ENCODE measurements around the gene LAMTOR2. TPM values are rescaled to one million over a fixed set of nuclear protein-coding genes. Genes with fewer than 3 reads are reported as not detected.
"Not testable (repeated sequence)": the region's sequence is repeated elsewhere in the genome, so short reads cannot be mapped to it uniquely, and the experiment has no call there.

The LAMTOR2 gene
- total RNA-seq, 1 experiment from 2014 or later, result 52.0 TPM

DNA sequence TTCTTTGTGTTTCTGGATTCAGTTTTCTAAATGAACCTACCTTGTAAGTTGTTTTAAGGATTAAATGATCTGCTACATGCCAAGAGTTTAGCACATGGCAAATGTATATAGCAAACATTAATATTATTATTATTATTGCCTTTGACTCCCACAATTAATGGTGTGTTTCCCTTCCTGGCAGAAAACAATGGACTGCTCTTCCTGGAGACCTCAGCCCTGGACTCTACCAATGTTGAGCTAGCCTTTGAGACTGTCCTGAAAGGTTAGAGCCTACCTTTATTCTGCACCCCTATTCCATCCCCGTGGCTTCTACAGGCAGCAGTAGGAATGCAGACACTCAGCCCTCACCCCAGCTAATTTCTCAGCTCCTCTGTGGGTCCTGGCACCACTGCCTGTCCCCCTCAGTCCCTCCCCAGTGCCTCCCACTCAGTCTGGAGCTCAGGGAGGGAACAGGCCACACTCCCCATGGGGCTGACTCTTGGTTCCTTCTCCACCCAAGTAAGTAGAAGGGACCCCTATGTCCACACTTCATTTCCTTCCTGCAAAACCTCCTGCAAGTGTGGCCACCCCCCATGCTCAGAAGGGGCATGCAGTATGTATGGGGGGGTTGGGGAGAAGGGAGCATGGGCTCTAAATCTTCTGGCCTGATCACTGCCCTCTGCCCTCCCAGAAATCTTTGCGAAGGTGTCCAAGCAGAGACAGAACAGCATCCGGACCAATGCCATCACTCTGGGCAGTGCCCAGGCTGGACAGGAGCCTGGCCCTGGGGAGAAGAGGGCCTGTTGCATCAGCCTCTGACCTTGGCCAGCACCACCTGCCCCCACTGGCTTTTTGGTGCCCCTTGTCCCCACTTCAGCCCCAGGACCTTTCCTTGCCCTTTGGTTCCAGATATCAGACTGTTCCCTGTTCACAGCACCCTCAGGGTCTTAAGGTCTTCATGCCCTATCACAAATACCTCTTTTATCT is 15.2 kb downstream of the LAMTOR2 start:
- DNase-seq (ENCODE audit: low spot score), result no peak
- no TSS peak for BruUV-seq (replicated peaks)
- peaks cover 27% of the 10 kb centered on the region for H3K4me1 ChIP-seq (ENCODE audit: insufficient read depth, low read length, poor library complexity, severe bottlenecking)
- H3K27me3 ChIP-seq (replicated peaks; ENCODE audit: insufficient read depth, low read depth, low read length, poor library complexity), result no peaks in the 10 kb centered on the region
- no peak overlapping the region for H3K27ac ChIP-seq (ENCODE audit: low read depth, low read length, poor library complexity, severe bottlenecking)
- intact Hi-C loops (cut with micrococcal nuclease; ENCODE audit: unreplicated experiment), result loop anchor here (5.0 kb wide), 1 partner anchor 132 kb away; no protein-coding TSS in a partner anchor
- CTCF ChIA-PET, result no interaction called here
- POLR2A ChIA-PET (ENCODE audit: low non-redundant PET), result no interaction called here
- peaks cover 5% of the 10 kb centered on the region for H3K36me3 ChIP-seq (ENCODE audit: insufficient read depth, low read length, poor library complexity, severe bottlenecking)
- H3K9me3 ChIP-seq (ENCODE audit: low read depth, low read length, poor library complexity, severe bottlenecking), result no peaks in the 10 kb centered on the region
- TF ChIP-seq EZH2 (IDR thresholded peaks at IDR 0.05; ENCODE audit: borderline replicate concordance, low read depth, low read length, poor library complexity, severe bottlenecking) (no peak), CTCF (conservative IDR thresholded peaks at IDR 0.05; ENCODE audit: low read depth, low read length) (no peak)
- H3K4me3 ChIP-seq (ENCODE audit: low read depth, low read length, poor library complexity, severe bottlenecking), result no peak overlapping the region

DNA sequence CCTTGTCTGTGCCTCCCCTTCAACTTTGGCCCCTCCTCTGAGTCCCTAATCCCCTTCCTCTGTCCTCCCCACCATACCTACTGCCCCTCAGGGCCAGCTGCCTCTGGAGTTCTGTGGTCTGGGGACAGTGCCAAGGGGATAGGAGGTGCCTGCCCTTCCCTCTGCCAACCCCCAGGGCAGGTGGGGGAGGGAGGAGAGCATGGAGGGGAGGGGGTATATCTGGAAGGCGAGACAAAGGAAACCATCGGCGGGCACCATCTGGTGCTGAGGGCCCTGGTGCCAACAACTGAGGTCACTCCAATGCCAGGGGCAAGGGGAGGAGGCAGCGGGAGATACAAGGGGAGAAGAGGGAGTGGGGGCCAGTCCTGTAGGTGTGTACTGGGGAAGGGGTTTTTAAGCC is 16.0 kb downstream of the LAMTOR2 start:
- no peak for DNase-seq (ENCODE audit: low spot score)
- Histone ChIP-seq H3K27me3 (replicated peaks; ENCODE audit: insufficient read depth, low read depth, low read length, poor library complexity) (no peaks in the 10 kb centered on the region), H3K27ac (ENCODE audit: low read depth, low read length, poor library complexity, severe bottlenecking) (no peak overlapping the region), H3K4me1 (ENCODE audit: insufficient read depth, low read length, poor library complexity, severe bottlenecking) (peaks cover 35% of the 10 kb centered on the region), H3K36me3 (ENCODE audit: insufficient read depth, low read length, poor library complexity, severe bottlenecking) (peaks cover 8% of the 10 kb centered on the region), H3K9me3 (ENCODE audit: low read depth, low read length, poor library complexity, severe bottlenecking) (no peaks in the 10 kb centered on the region), H3K4me3 (ENCODE audit: low read depth, low read length, poor library complexity, severe bottlenecking) (no peak overlapping the region)
- ChIA-PET CTCF (no interaction called here), POLR2A (ENCODE audit: low non-redundant PET) (no interaction called here)
- BruUV-seq (replicated peaks), result no TSS peak
- intact Hi-C loops (cut with micrococcal nuclease; ENCODE audit: unreplicated experiment), result no loop called here
- no peak for TF ChIP-seq EZH2 (IDR thresholded peaks at IDR 0.05; ENCODE audit: borderline replicate concordance, low read depth, low read length, poor library complexity, severe bottlenecking)
- no peak for TF ChIP-seq CTCF (conservative IDR thresholded peaks at IDR 0.05; ENCODE audit: low read depth, low read length)

DNA sequence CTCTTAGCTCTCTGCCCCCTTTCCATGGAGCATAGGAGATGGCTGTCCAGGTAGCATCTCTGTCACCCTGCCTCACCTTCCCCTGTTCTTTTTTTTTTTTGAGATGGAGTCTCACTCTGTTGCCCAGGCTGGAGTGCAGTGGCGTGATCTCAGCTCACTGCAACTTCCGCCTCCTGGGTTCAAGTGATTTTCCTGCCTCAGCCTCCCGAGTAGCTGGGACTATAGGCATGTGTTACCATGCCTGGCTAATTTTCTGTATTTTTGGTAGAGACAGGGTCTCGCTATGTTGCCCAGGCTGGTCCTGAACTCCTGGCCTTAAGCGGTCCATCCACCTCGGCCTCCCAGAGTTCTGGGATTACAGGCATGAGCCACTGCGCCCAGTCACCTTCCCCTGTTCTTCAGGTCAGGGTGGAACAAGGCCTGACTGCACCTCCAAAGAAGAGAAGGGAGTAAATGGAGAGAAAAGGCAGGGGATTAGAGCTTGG is 16.8 kb downstream of the LAMTOR2 start:
- H3K36me3 ChIP-seq (ENCODE audit: insufficient read depth, low read length, poor library complexity, severe bottlenecking), result peaks cover 16% of the 10 kb centered on the region
- peaks cover 43% of the 10 kb centered on the region for H3K4me1 ChIP-seq (ENCODE audit: insufficient read depth, low read length, poor library complexity, severe bottlenecking)
- BruUV-seq (replicated peaks); intact Hi-C loops (cut with micrococcal nuclease; ENCODE audit: unreplicated experiment); DNase-seq (ENCODE audit: low spot score); H3K4me3 ChIP-seq (ENCODE audit: low read depth, low read length, poor library complexity, severe bottlenecking); H3K9me3 ChIP-seq (ENCODE audit: low read depth, low read length, poor library complexity, severe bottlenecking); CTCF ChIA-PET; H3K27me3 ChIP-seq (replicated peaks; ENCODE audit: insufficient read depth, low read depth, low read length, poor library complexity): not testable (repeated sequence)
- H3K27ac ChIP-seq (ENCODE audit: low read depth, low read length, poor library complexity, severe bottlenecking), result peak overlapping the region; percentile 40
- POLR2A ChIA-PET (ENCODE audit: low non-redundant PET), result interaction anchor here (0.6 kb wide), 1 partner anchor 140 kb away, joined by 4 read pairs; no protein-coding TSS in a partner anchor

Data from A673 (cell line).